ENCODE results near the gene MGAT1. TPM values are rescaled to one million over a fixed set of nuclear protein-coding genes. Genes with fewer than 3 reads are reported as not detected.

The MGAT1 gene
- total and polyA plus RNA-seq, 3 experiments from 2014 or later = 125 to 157 (median 132) TPM

DNA sequence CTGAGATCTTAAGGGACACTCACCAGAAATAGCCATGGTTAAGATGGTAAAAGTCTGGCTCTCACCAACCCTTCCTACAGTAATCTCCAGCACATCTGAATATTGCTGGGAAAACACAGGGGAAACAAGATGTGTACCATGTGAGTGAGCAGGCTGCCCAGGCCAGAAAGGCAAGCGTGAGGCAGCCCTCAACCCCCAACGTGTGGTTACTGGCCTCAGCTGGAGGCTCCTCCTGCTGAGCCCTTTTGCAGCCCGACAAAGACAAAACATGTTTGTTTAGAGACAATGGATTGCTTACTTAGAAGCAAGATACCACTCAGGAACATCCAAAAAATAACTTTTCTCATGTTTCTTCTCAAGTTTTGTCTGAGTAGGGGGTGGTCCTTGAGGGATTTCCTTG, 41.8 kb upstream of the MGAT1 start:
- Mint-ChIP-seq H3K4me3 (no peak overlapping the region), H3K27me3 (peaks cover 0 to 2% of the 10 kb centered on the region in 2 donors), H3K4me1 (peaks cover 0 to 4% (median 3%) of the 10 kb centered on the region in 3 donors), H3K36me3 (peaks cover 8 to 35% (median 27%) of the 10 kb centered on the region in 3 donors), H3K9me3 (peaks cover 0 to 17% (median 10%) of the 10 kb centered on the region in 5 donors), H3K27ac (no peak overlapping the region)
- H3K36me3 ChIP-seq (ENCODE audit: insufficient read depth, low read length) = peaks cover 3% of the 10 kb centered on the region
- no peaks in the 10 kb centered on the region for H3K27me3 ChIP-seq (ENCODE audit: insufficient read depth, low read length, poor library complexity, severe bottlenecking)
- no peak overlapping the region for H3K4me3 ChIP-seq (ENCODE audit: low read length)
- POLR2A ChIA-PET = no interaction called here
- no peak overlapping the region for H3K27ac ChIP-seq (ENCODE audit: low read depth, low read length)
- H3K4me1 ChIP-seq (ENCODE audit: insufficient read depth, low read length) = no peaks in the 10 kb centered on the region
- DNase-seq = no peak
- CTCF ChIA-PET = interaction anchor here (1.2 kb wide), 1 partner anchor 22 kb away, joined by 3 read pairs; no protein-coding TSS in a partner anchor
- peaks cover 7% of the 10 kb centered on the region for H3K9me3 ChIP-seq (ENCODE audit: low read length)

DNA sequence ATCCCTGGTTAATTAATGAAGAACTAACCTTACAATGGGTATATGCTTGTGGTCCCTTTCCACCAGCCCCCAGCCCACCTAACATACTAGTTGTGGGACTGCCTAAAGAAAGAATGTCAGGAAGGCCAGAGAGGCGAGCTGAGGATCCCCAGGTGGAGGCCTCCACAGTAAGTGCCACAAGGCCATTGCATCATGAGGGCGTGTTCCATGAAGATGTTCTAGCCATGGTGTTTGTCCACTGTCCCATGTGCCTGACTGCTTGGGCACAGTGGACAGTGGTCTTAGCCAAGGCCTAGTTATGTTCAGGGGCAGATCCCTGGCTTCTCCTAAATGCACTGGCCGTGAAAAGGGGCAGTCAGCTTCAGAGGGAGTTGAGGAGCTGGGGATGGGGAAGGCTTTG, 37.3 kb upstream of the MGAT1 start:
- H3K9me3 ChIP-seq (ENCODE audit: low read length) = no peaks in the 10 kb centered on the region
- Mint-ChIP-seq H3K4me1 (peaks cover 3 to 16% (median 16%) of the 10 kb centered on the region in 3 donors), H3K9me3 (no peaks in the 10 kb centered on the region), H3K4me3 (no peak overlapping the region), H3K27me3 (no peaks in the 10 kb centered on the region), H3K36me3 (peaks cover 4 to 34% (median 11%) of the 10 kb centered on the region in 3 donors), H3K27ac (no peak overlapping the region)
- no peak overlapping the region for H3K4me3 ChIP-seq (ENCODE audit: low read length)
- ChIA-PET POLR2A (interaction anchor here (0.6 to 1.1 kb wide), 3 partner anchors 10 to 1097 kb away, joined by 3 to 7 read pairs (median 4); no protein-coding TSS in a partner anchor), CTCF (interaction anchor here (1.3 kb wide), 1 partner anchor 9 kb away, joined by 4 read pairs; no protein-coding TSS in a partner anchor)
- no peaks in the 10 kb centered on the region for H3K27me3 ChIP-seq (ENCODE audit: insufficient read depth, low read length, poor library complexity, severe bottlenecking)
- peaks cover 5% of the 10 kb centered on the region for H3K4me1 ChIP-seq (ENCODE audit: insufficient read depth, low read length)
- no peak overlapping the region for H3K27ac ChIP-seq (ENCODE audit: low read depth, low read length)
- DNase-seq = no peak
- H3K36me3 ChIP-seq (ENCODE audit: insufficient read depth, low read length) = peaks cover 23% of the 10 kb centered on the region

DNA sequence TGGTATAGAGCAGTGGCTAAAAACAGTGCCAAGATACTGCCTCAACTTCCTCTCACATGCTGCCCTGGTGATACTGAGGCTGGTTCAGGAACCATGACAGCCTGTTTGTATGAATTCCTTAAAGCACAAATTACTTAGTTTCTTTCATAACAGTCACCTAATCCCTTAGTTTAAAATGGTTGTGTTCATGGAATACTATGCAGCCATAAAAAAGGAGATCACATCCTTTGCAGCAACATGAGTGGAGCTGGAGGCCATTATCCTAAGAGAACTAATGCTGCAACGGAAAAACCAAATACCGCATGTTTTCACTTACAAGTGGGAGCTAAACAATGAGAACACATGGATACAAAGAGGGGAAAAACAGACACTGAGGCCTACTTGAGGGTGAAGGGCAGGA, 36.6 kb upstream of the MGAT1 start:
- ChIA-PET POLR2A (no interaction called here), CTCF (no interaction called here)
- H3K27me3 Mint-ChIP-seq = no peaks in the 10 kb centered on the region
- DNase-seq = no peak
- H3K27ac ChIP-seq (ENCODE audit: low read depth, low read length) = no peak overlapping the region
- H3K4me1 Mint-ChIP-seq = peaks cover 10 to 23% (median 23%) of the 10 kb centered on the region in 3 donors
- H3K4me3 Mint-ChIP-seq = no peak overlapping the region
- no peaks in the 10 kb centered on the region for H3K9me3 ChIP-seq (ENCODE audit: low read length)
- no peak overlapping the region for H3K4me3 ChIP-seq (ENCODE audit: low read length)
- no peaks in the 10 kb centered on the region for H3K9me3 Mint-ChIP-seq
- H3K27me3 ChIP-seq (ENCODE audit: insufficient read depth, low read length, poor library complexity, severe bottlenecking) = no peaks in the 10 kb centered on the region
- H3K36me3 Mint-ChIP-seq = peaks cover 4 to 41% (median 16%) of the 10 kb centered on the region in 3 donors
- peaks cover 28% of the 10 kb centered on the region for H3K36me3 ChIP-seq (ENCODE audit: insufficient read depth, low read length)
- no peak overlapping the region for H3K27ac Mint-ChIP-seq
- H3K4me1 ChIP-seq (ENCODE audit: insufficient read depth, low read length) = peaks cover 11% of the 10 kb centered on the region

DNA sequence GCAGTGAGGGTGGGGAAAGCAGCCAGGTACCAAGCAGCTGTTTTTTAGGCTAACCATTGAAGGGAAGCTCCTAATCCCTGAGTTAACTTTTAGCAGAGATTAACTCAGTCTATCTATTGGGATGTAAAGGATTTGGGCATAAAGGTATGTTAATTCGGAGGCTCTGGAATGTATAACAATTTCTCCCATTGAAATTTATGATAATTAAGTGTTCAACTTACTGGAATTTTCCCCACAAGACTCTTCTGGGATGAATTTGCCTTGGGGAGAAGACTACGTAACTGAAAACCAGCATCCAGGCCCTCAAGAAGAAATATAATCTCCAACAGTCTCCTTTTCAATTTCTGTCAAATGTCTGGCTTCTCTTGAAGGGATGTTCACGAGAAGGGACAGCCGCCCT, 34.9 kb upstream of the MGAT1 start:
- Histone ChIP-seq H3K4me1 (ENCODE audit: insufficient read depth, low read length) (peaks cover 29% of the 10 kb centered on the region), H3K27me3 (ENCODE audit: insufficient read depth, low read length, poor library complexity, severe bottlenecking) (no peaks in the 10 kb centered on the region), H3K36me3 (ENCODE audit: insufficient read depth, low read length) (peaks cover 28% of the 10 kb centered on the region), H3K4me3 (ENCODE audit: low read length) (no peak overlapping the region), H3K27ac (ENCODE audit: low read depth, low read length) (no peak overlapping the region), H3K9me3 (ENCODE audit: low read length) (no peaks in the 10 kb centered on the region)
- Mint-ChIP-seq H3K4me3 (no peak overlapping the region), H3K36me3 (peaks cover 4 to 47% (median 19%) of the 10 kb centered on the region in 3 donors), H3K27me3 (no peaks in the 10 kb centered on the region), H3K4me1 (peaks cover 19 to 41% (median 39%) of the 10 kb centered on the region in 3 donors), H3K9me3 (no peaks in the 10 kb centered on the region), H3K27ac (peak overlapping the region in 3 of 8 donors; percentile 60 to 82 (median 69))
- POLR2A ChIA-PET = no interaction called here
- no peak for DNase-seq
- CTCF ChIA-PET = interaction anchor here (2.1 kb wide), 1 partner anchor 53 kb away, joined by 7 read pairs; no protein-coding TSS in a partner anchor

DNA sequence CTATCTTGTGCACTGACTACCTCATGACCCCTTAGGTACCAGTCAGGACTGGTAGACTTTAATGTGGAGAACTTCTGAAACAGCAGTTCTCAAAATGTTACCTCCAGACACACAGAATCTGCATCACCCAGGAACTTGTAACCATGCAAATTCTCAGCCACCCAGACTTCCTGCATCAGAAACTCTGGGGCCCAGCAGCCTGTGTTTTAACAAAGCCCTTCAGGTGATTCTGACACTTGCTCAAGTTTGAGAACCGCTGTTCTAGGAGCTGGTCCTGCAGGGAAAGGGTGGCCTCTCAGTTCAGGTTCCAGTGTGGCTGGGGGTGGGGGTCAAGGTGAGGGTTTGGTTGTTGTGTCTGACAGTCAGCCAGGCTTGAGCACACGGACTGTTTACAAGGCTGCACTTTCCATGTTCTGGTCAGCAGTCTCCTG, 30.0 kb upstream of the MGAT1 start:
- Histone ChIP-seq H3K4me1 (ENCODE audit: insufficient read depth, low read length) (peaks cover 50% of the 10 kb centered on the region), H3K4me3 (ENCODE audit: low read length) (peak overlapping the region; percentile 93), H3K36me3 (ENCODE audit: insufficient read depth, low read length) (peaks cover 33% of the 10 kb centered on the region), H3K27me3 (ENCODE audit: insufficient read depth, low read length, poor library complexity, severe bottlenecking) (no peaks in the 10 kb centered on the region), H3K27ac (ENCODE audit: low read depth, low read length) (peak overlapping the region; percentile 89), H3K9me3 (ENCODE audit: low read length) (no peaks in the 10 kb centered on the region)
- Mint-ChIP-seq H3K27me3 (no peaks in the 10 kb centered on the region), H3K9me3 (peaks cover 0 to 5% (median 2%) of the 10 kb centered on the region in 5 donors), H3K4me1 (peaks cover 38 to 68% (median 67%) of the 10 kb centered on the region in 3 donors), H3K36me3 (peaks cover 6 to 60% (median 20%) of the 10 kb centered on the region in 3 donors), H3K27ac (peak overlapping the region; percentile 94 to 99 (median 98)), H3K4me3 (peak overlapping the region; percentile 89 to 99 (median 96))
- DNase-seq = peak in 3 of 5 donors; percentile 34 to 70 (median 56)
- CTCF ChIA-PET = interaction anchor here (2.3 to 3.9 kb wide), 2 partner anchors 29 to 37 kb away, joined by 7 to 16 read pairs; no protein-coding TSS in a partner anchor
- POLR2A ChIA-PET = interaction anchor here (1.2 to 4.0 kb wide), 4 partner anchors 11 to 30 kb away, joined by 4 to 108 read pairs (median 54); partner anchors contain the start of genes MGAT1 and ZFP62

DNA sequence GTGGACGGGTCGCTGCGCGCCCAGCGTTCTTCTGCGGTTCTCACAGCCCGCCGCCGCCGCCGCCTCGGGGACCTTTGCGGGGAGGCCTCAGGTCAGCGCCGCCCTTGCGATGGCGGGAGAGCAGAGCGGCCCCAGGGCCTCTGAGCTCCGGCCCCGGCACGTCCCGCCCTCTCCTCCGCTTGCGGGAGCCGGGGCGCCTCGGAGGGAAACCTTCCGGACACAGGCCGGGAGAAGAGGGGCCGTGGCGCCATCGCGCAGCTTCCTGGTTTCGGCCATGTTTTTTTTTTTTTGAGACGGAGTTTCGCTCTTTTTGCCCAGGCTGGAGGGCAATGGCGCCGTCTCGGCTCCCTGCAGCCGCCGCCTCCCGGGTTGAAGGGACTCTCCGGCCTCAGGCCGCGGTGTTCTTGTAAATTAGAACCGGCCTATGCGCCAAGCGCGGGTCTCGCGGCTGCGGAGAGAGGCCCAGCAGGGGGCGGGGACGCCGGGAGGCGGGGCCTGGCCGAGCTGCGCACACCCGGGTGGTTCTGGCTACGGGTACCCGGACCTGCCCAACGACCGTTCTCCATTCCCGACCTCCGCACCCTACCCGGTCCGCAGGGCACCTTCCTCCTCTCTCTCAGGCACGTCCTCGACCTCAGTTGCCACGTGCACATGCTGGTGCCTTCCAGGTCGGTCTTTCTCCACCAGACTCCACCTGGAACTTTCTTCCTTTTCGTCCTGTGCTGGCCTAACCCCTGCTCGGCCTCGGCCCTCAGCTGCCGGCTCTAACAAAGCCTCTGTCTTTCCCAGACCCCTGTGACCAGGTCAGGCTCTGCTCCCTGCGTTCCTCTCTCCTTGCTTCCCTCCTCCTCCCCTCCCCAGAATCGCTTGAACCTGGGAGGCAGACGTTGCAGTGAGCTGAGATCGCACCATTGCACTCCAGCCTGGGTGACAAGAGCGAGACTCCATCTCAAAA, 28.8 kb upstream of the MGAT1 start:
- peaks cover 50% of the 10 kb centered on the region for H3K4me1 ChIP-seq (ENCODE audit: insufficient read depth, low read length)
- peaks cover 38 to 65% (median 63%) of the 10 kb centered on the region in 3 donors for H3K4me1 Mint-ChIP-seq

DNA sequence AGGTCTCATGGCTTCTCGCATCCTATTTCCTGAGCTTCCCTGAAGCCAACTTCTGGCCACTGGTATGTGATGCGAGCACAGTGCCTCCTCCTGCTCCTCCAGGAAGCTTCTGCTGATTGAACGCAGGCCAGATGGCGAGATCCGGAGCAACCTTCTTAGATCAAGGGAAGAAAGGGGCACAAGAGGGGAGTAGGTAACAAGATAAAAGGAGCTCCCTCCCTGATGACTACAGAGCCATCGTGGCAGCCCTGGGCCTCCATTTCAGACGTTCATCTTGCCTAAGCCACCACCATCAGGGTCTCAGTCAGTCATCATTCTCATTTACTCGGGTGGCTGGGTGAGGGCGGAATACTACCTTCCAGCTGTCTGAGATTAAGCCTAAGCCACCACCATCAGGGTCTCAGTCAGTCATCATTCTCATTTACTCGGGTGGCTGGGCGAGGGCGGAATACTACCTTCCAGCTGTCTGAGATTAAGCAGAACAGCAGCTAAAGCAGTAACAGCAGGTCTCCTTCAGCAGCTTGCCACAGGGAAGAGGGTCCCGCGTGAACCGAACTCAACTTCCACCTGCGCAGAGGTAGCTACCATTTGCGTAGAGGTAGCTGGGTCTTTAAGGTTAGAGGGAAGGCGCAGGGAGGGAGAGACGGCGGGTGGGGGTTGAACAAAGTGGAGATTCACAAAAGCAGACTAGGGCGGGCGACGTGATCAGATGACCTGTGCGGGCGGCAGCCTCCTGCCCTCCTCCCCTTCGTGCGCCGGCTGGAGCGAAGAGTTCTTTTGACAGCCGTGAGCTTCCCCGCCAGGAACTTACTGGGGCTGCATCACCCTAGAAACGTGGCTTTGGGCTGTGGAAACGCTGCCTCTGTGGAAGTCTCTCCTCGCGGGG, 27.9 kb upstream of the MGAT1 start:
- ChIA-PET CTCF (interaction anchor here (0.8 to 3.9 kb wide), 19 partner anchors 9 to 377 kb away, joined by 3 to 22 read pairs (median 7); partner anchors contain the start of gene ZFP62), POLR2A (interaction anchor here (0.7 to 4.0 kb wide), 12 partner anchors 10 to 360 kb away, joined by 3 to 108 read pairs (median 6); partner anchors contain the start of genes MGAT1 and ZFP62)
- Histone ChIP-seq H3K36me3 (ENCODE audit: insufficient read depth, low read length) (peaks cover 16% of the 10 kb centered on the region), H3K4me3 (ENCODE audit: low read length) (peak overlapping the region; percentile 93), H3K27me3 (ENCODE audit: insufficient read depth, low read length, poor library complexity, severe bottlenecking) (no peaks in the 10 kb centered on the region), H3K4me1 (ENCODE audit: insufficient read depth, low read length) (peaks cover 50% of the 10 kb centered on the region), H3K27ac (ENCODE audit: low read depth, low read length) (peak overlapping the region; percentile 89), H3K9me3 (ENCODE audit: low read length) (no peaks in the 10 kb centered on the region)
- H3K27ac Mint-ChIP-seq = peak overlapping the region; percentile 93 to 99 (median 98)
- peaks cover 36 to 58% (median 57%) of the 10 kb centered on the region in 3 donors for H3K4me1 Mint-ChIP-seq
- H3K36me3 Mint-ChIP-seq = peaks cover 6 to 39% (median 12%) of the 10 kb centered on the region in 3 donors
- H3K9me3 Mint-ChIP-seq = peaks cover 0 to 5% (median 2%) of the 10 kb centered on the region in 5 donors
- DNase-seq = peak; percentile 55 to 84 (median 69)
- peak overlapping the region; percentile 89 to 99 (median 96) for H3K4me3 Mint-ChIP-seq
- H3K27me3 Mint-ChIP-seq = no peaks in the 10 kb centered on the region

More for the DNA sequence above, 28.8 kb upstream of the MGAT1 start:
- Mint-ChIP-seq H3K36me3 (peaks cover 6 to 48% (median 18%) of the 10 kb centered on the region in 3 donors), H3K9me3 (peaks cover 0 to 5% (median 2%) of the 10 kb centered on the region in 5 donors), H3K27me3 (no peaks in the 10 kb centered on the region), H3K27ac (peak overlapping the region; percentile 94 to 99 (median 98)), H3K4me3 (peak overlapping the region; percentile 89 to 99 (median 96))
- ChIA-PET CTCF (interaction anchor here (0.8 to 3.9 kb wide), 18 partner anchors 9 to 376 kb away, joined by 3 to 22 read pairs (median 7); partner anchors contain the start of gene ZFP62), POLR2A (interaction anchor here (0.9 to 4.0 kb wide), 10 partner anchors 10 to 359 kb away, joined by 3 to 108 read pairs (median 6); partner anchors contain the start of genes MGAT1 and ZFP62)
- H3K27me3 ChIP-seq (ENCODE audit: insufficient read depth, low read length, poor library complexity, severe bottlenecking) = no peaks in the 10 kb centered on the region
- DNase-seq = peak; percentile 65 to 80 (median 72)
- H3K27ac ChIP-seq (ENCODE audit: low read depth, low read length) = peak overlapping the region; percentile 89
- H3K4me3 ChIP-seq (ENCODE audit: low read length) = peak overlapping the region; percentile 93
- no peaks in the 10 kb centered on the region for H3K9me3 ChIP-seq (ENCODE audit: low read length)
- H3K36me3 ChIP-seq (ENCODE audit: insufficient read depth, low read length) = peaks cover 22% of the 10 kb centered on the region
